AG09319 (cell line): ENCODE results near the gene EEFSEC.

ENCODE experiments used
- DNase-seq: peaks from one replicate; pipeline ENCODE4 v3.0.0-alpha.2; 2010; ENCODE audit warnings: low read depth; ENCODE audit errors: extremely low read depth
- CTCF ChIP-seq: IDR thresholded peaks from 2 replicates; pipeline ENCODE4 v1.5.1; 2011; ENCODE audit warnings: low read depth, mild to moderate bottlenecking, inconsistent platforms, low read length, moderate library complexity

The EEFSEC gene

GRCh38 chr3:128412180-128413002 lies 259.1 kb downstream of the EEFSEC start:
- no peak for TF ChIP-seq CTCF

GRCh38 chr3:128413003-128413370 lies 259.7 kb downstream of the EEFSEC start:
- no peak for DNase-seq
- TF ChIP-seq CTCF: no peak

More at GRCh38 chr3:128412180-128413002, 259.1 kb downstream of the EEFSEC start:
- DNase-seq: no peak

- no peak for DNase-seq
- TF ChIP-seq CTCF: no peak
These were observed 260.3 kb downstream of the EEFSEC start for GRCh38 chr3:128413413-128414205.

GRCh38 chr3:128415200-128415772 lies 262.0 kb downstream of the EEFSEC start:
- TF ChIP-seq CTCF: no peak
- DNase-seq: no peak

- no peak for DNase-seq
- TF ChIP-seq CTCF: no peak
These were observed 262.7 kb downstream of the EEFSEC start for GRCh38 chr3:128415773-128416577.

- no peak for TF ChIP-seq CTCF
- DNase-seq: no peak
These were observed 263.4 kb downstream of the EEFSEC start for GRCh38 chr3:128416578-128417211.
